ENCODE results near the gene LDB1. TPM values are rescaled to one million over a fixed set of nuclear protein-coding genes. Genes with fewer than 3 reads are reported as not detected.

LDB1 gene
- total RNA-seq: 100 to 1,000 TPM in 1 of 6 donors, 10 to 100 TPM in 5; 31.5 to 243 (median 54.9) TPM

GRCh38 chr10:102120142-102120990 is at the start of gene LDB1:
Gene LDB1 (minus strand): TSS chr10:102120368. CDS start chr10:102120110, 258 bp downstream.
- H3K36me3 ChIP-seq: no peaks in the 10 kb centered on the region
- peak within 1 kb of the TSS; percentile 94 to 99 (median 98) for H3K27ac ChIP-seq
- H3K4me3 ChIP-seq: peak within 1 kb of the TSS; percentile 77 to 90 (median 86)
- TF ChIP-seq CTCF (IDR thresholded peaks at IDR 0.05) (peak in 3 of 6 experiments; percentile 6 to 41 (median 22)), POLR2A (IDR thresholded peaks at IDR 0.05) (peak in 3 of 4 donors; percentile 80 to 96 (median 94)), POLR2AphosphoS5 (IDR thresholded peaks at IDR 0.05) (peak; percentile 71 to 96), EP300 (IDR thresholded peaks at IDR 0.05) (no peak)
- 0 to 1% methylated on average over 7 to 74 of the region's 104 CpGs for WGBS, 2 donors
- H3K9me3 ChIP-seq: no peaks in the 10 kb centered on the region
- H3K4me1 ChIP-seq: peaks cover 50 to 55% (median 53%) of the 10 kb centered on the region in 4 donors
- ATAC-seq (ENCODE audit: low FRiP score in 2 of 2) (peak; percentile 76 to 85), DNase-seq (peak; percentile 85 to 95)
- no peaks in the 10 kb centered on the region for H3K27me3 ChIP-seq

- ATAC-seq (ENCODE audit: low FRiP score in 2 of 2): no peak
- H3K4me1 ChIP-seq: peaks cover 3 to 10% (median 6%) of the 10 kb centered on the region in 4 donors
- H3K4me3 ChIP-seq: no peak overlapping the region
- H3K27me3 ChIP-seq: no peaks in the 10 kb centered on the region
- peaks cover 8 to 15% (median 12%) of the 10 kb centered on the region in 4 donors for H3K36me3 ChIP-seq
- H3K27ac ChIP-seq: no peak overlapping the region
- 57 to 74% methylated on average over 1 of the region's 1 CpG for WGBS, 2 donors
- H3K9me3 ChIP-seq: no peaks in the 10 kb centered on the region
- TF ChIP-seq POLR2A (IDR thresholded peaks at IDR 0.05): no peak
- no peak for TF ChIP-seq CTCF (IDR thresholded peaks at IDR 0.05)
- TF ChIP-seq EP300 (IDR thresholded peaks at IDR 0.05): no peak
- TF ChIP-seq POLR2AphosphoS5 (IDR thresholded peaks at IDR 0.05): no peak
- DNase-seq: no peak
Measured at GRCh38 chr10:102167861-102168260, 47.7 kb upstream of the LDB1 start.

GRCh38 chr10:102163342-102163989 is 43.3 kb upstream of the LDB1 start:
- TF ChIP-seq CTCF (IDR thresholded peaks at IDR 0.05): no peak
- TF ChIP-seq POLR2AphosphoS5 (IDR thresholded peaks at IDR 0.05): no peak
- TF ChIP-seq EP300 (IDR thresholded peaks at IDR 0.05): no peak
- TF ChIP-seq POLR2A (IDR thresholded peaks at IDR 0.05): no peak
- no peaks in the 10 kb centered on the region for H3K9me3 ChIP-seq
- H3K4me3 ChIP-seq: no peak overlapping the region
- DNase-seq (no peak), ATAC-seq (ENCODE audit: low FRiP score in 2 of 2) (no peak)
- no peak overlapping the region for H3K27ac ChIP-seq
- WGBS, 2 donors: 76% methylated on average over 4 of the region's 4 CpGs
- H3K27me3 ChIP-seq: no peaks in the 10 kb centered on the region
- H3K36me3 ChIP-seq: peaks cover 47 to 59% (median 56%) of the 10 kb centered on the region in 4 donors
- H3K4me1 ChIP-seq: no peaks in the 10 kb centered on the region

GRCh38 chr10:102159831-102160230 is 39.7 kb upstream of the LDB1 start:
- no peaks in the 10 kb centered on the region for H3K4me1 ChIP-seq
- TF ChIP-seq POLR2A (IDR thresholded peaks at IDR 0.05): no peak
- no peak for TF ChIP-seq CTCF (IDR thresholded peaks at IDR 0.05)
- TF ChIP-seq POLR2AphosphoS5 (IDR thresholded peaks at IDR 0.05): no peak
- no peak for TF ChIP-seq EP300 (IDR thresholded peaks at IDR 0.05)
- H3K27me3 ChIP-seq: no peaks in the 10 kb centered on the region
- no peak overlapping the region for H3K27ac ChIP-seq
- H3K36me3 ChIP-seq: peaks cover 51 to 94% (median 72%) of the 10 kb centered on the region in 4 donors
- H3K4me3 ChIP-seq: no peak overlapping the region
- no peaks in the 10 kb centered on the region for H3K9me3 ChIP-seq
- ATAC-seq (ENCODE audit: low FRiP score in 2 of 2) (no peak), DNase-seq (no peak)
- 93 to 96% methylated on average over 4 of the region's 4 CpGs for WGBS, 2 donors

Measured in upper lobe of left lung (tissue), 6 donors.